ENCODE data around the gene NKX1-1.

NKX1-1 gene

DNA sequence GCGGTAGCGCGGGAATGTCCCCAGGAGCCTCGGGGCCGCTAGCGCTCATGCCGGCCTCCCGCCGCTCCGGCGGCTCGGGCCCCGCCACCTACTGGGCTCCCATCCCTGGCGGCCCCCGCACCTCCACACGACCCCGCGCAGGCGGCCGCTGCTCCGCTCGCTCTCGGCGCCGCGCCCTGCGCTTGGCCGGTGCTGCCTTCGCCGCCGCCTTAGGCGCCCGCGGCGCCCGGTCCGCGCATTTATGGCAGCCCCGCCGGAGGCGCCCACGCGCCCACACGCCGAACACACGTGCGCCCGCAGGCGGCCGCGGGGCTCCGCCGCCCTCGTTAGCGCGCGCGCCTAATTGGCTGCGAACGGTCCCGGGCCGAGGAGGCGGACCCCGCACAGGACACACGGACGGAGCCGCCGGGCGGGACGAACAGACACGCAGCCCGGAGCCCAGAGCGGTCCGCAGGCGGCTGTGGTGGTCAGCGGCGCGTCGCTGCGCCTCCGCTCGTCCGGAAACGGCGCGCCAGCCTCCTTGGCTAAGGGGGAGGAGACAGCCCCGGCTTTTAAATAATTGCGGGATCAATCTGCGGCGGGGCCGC, at the start of gene NKX1-1:
Gene NKX1-1, minus strand, starts transcription at position 49 of the 587 bp plus-strand sequence. Its CDS starts 0 bp downstream, at position 49.
- DNase-seq: no peak

DNA sequence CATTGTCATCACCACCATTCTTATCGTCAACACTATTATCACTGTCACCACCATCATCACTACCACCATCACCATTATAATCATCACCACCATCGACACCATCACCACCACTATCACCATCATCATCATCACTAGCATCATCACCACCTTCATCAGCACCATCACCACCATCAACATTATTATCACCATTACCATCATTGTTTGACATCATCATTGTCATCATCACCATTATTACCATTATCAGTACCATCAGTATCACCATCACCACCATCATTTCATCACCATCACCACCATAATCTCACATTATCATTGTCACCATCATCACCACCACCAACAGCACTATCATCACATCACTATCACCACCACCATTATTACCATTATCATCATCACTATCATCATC, 47.5 kb upstream of the NKX1-1 start:
- no peak for DNase-seq

DNA sequence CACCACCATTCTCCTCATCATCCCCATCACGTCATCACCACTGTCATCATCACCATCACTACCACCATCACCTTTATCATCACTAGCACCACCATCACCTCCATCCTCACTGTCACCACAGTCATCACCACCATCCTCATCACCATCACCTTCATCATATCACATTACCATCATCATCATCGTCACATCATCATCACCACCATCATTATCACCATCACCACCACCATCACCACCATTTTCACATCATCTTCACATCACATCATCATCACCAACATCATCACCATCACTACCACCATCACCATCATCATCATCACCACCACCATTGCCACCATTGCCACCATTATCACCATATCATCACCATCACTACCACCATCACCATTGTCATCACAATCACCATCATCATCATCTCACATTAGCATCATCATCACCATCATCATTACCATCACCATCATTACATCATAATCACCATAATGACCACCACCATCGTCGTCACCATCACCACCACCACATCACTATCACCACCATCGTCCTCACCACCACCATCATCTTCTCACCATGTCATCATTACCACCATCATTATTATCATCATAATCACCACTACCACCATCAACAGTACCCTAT, 46.3 kb upstream of the NKX1-1 start:
- no peak for DNase-seq

DNA sequence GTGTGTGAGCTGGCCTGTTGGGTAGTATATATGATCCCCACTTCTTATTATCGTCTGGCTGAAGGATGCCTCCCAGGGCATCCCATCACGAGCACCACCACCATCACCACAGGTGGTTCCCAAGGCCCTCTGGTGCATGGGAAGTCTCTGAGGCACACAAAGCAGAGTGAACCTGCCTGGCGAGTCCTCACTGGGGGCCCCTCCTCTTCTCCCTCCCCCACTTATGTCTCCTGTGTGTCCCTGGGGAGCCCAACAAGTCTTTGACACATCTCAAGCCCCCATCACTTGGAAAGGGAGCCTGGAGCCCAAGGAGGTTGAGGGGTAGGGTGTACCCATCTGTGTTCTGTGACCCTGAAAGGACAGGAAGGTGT, 45.5 kb upstream of the NKX1-1 start:
- peak; percentile 27 for DNase-seq

DNA sequence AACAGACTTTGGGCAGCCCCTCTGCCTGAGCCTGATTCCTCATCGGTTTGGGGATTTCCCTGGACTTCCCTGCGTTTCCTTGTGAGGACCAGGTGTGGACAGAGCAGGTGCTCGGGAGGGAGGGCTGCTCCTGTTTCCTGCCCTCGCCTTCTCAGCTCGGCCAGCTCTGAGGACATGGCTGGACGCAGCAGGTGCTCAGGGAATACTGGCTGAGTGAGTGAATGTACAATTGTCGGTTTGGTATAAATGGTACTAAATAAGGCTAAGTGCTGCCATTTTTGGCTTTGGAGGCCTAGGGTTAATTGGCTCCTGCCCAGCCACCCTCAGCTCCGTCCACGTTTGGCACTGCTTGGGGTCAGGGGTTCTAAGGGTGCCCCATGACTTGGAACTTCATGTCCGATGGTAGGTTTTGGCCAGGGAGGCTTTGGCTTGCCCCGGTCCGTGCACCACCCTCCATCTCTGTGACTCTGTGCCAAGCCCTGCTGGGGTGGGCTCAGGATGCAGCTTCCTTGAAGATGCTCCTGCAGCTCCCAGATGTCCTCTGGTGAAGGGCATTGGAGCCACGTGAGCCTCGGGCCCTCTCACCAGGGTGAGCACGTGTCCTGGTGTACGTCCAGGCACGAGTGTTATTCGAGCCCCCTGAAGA, 45.0 kb upstream of the NKX1-1 start:
- DNase-seq: peak; percentile 41

DNA sequence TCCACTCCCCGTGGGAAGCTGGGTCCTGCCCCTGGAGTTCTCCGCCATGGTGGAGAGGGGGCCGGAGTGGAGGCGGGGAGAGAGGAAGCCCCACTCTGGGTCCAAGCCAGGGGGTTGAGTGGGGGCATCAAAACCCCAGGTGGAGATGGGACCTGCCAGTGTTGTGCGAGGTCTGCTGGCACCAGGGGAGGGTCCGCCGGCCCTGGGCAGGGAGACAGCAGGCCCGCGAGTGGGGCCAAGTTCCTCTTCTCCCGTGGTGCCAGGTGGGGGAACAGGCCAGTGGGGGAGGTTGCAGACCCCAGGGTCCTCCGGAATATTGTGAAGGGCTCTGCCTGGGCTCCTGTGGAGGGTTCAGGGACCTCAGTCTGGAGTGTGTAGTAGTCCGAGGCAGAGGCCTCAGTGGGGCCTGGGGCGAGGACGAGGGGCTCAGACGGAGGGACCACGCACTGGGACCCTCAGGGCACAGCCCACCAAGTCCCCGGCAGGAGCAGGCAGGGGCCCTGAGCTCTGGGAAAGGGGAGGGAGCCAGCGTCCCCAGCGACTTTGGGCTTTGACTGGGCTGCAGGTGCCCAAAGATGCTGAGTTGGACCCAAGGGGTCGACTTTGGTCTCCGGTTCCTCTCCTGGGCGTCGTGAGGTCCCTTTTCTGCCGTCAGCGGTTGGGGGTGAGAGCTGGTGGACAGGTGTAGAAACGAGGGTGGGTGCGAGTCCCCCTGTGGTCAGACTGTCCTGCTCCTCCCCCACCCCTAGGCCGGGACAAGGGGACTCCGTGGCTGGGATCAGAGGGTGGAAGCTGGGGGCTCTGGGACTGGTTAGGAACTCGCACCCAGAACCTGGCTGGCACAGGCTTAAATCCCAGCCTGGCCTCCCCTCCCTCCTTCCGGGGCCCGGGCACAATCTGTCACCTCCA, 43.8 kb upstream of the NKX1-1 start:
- peak; percentile 39 for DNase-seq

DNA sequence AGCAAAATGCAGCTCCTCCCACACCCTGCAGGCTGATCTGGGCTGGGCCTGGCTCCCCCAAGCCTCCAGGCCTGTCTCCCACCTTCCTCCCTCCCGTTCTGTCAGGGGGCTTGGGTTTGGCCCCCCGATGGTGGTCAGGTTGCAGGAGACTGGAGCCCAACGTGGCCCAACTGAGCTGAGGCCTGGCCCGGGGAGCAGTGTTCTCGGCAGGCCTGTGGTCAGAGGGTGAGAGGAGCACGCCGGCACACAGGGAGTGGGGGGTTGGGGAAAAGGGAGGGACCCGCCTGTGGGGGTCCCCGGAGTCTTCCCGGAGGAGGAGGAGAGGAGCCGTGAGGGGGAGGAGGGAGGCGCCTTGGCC, 43.2 kb upstream of the NKX1-1 start:
- peak; percentile 27 for DNase-seq

DNA sequence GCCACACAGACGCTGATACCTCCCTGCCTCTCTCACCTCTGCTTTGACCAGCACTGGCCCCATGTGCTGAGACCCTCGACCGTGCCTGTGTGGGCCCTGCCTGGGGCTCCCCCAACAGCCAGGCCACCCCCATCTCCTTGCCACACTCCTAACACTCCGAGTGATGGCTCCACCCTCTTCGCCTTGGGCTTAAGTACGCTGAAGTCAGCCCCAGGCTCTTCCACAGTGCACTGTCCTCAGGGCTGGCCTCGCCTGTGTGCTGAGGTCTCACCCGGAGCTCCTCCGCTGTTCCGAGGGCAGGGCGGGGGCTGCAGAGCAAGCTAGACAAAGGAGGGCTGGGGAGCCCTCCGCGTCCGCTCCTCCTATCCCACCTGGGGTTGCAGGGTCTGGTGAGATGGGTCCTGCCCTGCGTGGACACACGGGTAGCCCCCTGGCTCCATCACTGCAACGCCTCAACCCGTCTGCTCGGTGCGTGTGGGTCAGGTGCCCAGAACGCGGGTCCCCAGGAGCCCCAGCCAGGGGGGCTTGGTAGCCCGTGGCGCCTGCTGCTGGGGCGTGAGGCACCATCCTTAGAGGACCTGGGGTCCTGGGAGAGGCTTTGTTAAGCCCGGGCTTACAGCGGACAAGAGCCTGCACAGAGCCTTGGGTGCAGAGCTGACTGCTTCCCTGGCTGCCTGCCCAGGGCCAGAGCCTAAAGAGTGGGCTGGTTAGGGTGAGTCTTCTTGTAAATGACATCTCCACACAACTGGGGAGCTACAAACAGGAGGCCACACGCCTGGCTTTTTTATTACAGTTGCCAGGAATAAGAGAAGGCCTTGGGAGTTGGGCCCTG, 42.6 kb upstream of the NKX1-1 start:
- DNase-seq: peak; percentile 47

DNA sequence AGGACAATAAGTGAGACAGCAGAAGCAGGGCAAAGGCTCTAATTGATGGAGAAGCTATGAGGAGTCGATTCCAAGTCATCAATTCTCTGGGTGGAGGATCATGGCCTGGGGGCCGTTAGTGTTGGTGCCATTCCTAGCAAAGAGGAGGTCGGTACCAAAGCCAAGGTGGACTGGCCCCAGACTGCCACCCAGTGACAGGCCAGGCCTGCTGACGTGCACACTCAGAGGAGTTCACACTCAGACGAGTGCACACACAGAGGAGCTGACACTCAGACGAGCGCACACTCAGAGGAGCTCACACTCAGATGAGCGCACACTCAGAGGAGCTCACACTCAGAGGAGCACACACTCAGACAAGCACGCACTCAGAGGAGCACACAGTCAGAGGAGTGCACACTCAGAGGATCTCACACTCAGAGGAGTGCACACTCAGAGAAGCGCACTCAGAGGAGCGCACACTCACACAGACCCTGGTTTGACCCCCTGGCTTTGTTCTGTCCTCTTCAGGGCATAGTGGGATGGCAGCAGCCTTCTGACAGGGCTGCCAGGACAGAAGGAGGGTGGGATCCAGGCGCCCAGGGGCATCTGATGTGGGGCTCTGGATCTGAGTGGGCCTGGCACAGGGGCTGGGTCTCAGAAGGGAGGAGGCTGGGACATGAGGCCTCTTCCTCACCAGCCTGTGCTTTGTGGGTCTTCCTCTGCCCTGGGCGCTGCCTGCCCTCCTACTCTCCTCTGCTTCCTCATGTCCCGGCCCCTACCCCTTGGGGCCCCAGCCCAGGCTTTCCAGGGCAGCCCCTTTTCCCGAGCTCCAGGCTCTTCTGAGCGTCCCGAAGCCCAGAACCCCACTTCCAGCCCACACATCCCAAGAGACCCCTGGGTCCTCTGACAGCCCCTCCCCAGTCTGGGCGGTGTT, 41.7 kb upstream of the NKX1-1 start:
- peak; percentile 37 for DNase-seq

DNA sequence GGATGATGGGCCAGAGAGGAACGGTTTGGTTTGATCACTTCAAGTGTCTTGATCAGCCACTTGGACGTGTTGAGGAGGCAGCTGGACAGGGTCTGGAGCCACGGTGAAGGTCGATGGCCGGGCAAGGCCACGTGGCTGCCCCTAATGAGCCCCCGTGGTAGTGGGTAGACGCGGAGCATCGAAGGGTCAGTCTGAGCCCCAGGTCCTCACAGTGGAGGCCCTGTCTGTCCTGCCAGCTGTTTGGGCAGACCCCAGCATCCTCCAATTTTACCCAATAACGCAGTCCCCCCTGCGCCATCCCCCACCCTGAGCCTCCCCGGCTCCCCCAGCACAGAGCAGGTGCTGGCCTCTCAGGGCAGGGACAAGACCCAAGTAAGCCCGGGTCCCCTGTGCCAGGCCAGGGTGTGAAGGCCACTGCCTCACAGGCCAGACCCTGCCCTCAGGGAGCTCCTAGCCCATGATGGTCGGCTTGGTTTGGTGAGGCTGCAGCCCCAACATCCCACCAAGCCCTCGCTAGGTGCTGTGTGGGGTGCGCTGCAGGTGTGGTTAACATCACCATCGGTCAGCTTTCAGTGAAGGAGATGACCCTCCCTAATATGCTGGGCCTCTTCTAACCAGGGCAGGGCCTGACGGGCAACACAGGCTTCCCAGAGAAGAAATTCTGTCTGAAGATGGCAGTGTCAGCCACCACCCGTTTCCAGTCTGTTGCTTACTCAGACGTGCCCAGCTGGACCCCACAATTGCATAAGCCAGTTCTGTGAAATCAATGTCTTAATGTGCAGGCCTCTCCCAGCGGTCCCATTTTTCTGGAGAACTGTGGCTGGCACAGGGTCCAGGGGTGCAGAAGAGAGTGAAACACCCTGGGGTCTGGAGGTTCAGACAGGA, 40.5 kb upstream of the NKX1-1 start:
- peak; percentile 40 for DNase-seq

DNA sequence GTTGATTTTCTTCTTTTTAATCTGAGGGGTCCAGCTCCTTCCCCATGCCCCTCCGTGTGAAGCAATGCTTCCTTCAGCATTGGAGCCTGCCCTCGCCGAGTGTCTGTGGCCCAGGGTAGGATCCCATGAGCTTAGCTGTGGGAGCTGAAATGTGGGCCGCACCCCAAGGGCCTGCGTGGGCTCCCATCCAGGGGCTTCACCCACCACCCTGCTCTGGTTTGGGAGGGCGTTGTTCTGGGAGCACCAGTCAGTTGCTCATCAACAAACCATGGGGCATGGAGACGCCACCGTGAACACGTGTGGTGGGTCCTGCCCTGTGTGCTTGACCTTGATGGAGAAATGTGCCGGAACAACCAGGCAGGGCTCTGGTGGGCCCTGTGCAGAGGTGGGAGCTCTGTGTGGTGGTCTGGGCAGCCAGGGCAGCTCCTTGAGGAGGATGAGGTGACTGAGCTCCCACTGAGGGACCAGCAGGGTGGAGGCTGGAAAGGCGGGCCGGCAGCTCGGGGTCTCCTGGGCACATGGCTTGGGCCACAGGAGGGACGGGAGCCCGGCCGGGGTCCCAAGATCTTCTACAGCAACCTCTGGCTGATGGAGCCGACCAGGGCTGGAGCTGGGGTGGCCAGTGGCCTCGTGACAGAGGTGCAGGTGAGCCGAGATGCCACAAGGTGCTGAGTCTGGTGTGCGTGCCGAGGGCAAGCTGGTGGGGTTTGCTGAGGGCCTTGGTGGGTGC, 39.6 kb upstream of the NKX1-1 start:
- DNase-seq: peak; percentile 28

DNA sequence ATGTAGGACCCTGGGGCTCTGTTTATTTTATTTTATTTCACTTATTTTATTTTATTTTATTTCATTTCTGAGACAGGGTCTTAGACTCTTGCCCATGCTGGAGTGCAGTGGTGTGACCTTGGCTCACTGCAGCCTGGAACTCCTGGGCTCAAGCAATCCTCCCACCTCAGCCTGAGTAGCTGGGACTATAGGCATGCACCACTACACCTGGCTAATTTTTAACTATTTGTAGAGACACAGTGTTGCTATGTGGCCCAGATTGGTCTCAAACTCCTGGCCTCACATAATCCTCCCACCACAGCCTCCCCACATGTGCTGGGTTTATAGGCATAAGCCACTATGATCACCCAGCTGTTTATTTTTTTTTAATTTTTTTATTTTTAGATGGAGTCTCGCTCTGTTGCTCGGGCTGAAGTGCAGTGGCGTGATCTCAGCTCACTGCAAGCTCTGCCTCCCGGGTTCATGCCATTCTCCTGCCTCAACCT, 37.5 kb upstream of the NKX1-1 start:
- DNase-seq: peak; percentile 9

DNA sequence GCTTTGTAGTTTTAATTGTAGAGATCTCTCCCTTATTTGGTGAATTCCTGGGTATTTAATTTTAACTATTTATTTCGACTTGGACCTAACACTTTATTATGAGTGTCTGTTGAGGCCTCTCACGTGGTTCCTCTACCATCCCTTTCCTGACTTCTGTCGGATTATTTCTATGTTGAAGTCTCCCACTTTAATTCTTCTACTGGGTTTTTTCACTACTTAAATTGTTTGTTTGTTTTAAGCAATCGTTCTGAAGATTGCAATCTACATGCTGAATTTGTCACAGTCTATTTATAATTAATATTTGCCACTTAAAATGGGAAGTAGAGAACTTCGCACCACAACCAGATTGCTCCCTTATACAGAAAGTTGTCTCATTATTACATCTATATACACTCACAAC, 20.8 kb upstream of the NKX1-1 start:
- no peak for DNase-seq

DNA sequence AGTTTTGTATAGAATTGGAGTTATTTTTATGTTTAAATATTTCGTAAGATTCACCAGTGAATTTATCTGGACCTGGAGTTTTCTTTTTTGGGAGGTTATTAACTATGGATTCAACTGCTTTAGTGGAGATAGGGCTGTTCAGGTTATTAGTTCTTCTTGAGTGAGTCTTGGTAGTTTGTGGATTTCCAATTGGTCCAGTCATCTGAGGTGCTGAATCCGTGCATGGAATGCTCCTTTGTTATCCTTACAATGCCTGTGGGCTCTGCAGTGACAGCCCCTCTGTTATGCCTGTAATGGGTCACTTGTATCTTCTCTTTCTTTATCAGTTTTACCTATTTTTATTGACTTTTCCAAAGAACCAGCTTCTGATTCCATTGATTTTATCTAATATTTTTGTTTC, 15.4 kb upstream of the NKX1-1 start:
- no peak for DNase-seq

DNA sequence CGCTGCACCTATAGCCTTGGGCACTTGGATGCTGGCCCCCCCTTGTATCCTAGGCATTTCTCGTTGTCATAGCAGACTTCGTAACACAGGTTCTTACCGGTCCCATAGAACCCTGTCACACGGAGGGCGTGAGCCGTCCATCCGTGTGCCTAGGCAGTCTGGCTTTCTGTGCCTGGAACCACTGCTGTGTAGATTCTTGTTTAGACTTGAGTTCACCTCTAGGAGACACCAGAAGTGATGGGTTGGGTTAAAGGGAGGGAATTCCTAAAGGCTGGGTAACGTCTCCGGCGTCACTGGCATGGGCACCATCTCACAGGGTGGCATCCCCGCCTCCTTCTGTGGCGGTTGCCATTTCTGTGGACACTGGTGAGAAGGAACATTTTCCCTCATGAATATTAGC, 13.5 kb upstream of the NKX1-1 start:
- DNase-seq: peak; percentile 11

DNA sequence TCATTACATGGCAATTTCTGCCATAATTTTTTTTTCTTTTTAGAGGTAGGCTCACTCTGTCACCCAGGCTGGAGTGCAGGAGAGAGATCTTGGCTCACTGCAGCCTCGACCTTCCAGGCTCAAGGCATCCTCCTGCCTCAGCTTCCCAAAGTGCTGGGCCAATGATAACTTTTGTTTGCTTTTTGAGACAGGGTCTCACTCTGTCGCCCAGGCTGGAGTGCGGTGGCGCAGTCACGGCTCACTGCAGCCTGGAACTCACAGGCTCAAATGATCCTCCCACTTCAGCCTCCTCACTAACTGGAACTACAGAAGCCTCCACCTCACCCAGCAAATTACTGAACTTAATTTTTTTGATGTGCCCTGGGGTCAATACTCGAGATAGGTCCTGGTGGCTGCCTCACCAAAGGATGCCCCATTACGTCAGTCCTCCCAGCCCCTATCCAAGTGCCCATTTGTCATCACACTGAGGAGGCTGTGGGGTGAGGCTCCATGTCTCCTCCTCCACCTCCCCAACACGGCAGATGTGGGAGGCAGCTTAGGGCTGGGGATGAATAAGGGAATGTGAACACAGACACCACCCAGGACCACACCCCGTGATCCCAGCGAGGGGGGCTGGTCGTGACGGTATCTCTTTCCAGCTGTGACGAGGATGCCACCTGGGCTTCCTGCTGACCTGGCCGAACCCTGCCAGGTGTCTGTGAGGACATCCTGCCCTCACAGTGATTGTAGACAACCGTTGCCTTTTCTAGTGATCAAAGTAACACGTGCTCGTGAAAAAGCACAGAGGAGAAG, 12.4 kb upstream of the NKX1-1 start:
- peak; percentile 37 for DNase-seq

DNA sequence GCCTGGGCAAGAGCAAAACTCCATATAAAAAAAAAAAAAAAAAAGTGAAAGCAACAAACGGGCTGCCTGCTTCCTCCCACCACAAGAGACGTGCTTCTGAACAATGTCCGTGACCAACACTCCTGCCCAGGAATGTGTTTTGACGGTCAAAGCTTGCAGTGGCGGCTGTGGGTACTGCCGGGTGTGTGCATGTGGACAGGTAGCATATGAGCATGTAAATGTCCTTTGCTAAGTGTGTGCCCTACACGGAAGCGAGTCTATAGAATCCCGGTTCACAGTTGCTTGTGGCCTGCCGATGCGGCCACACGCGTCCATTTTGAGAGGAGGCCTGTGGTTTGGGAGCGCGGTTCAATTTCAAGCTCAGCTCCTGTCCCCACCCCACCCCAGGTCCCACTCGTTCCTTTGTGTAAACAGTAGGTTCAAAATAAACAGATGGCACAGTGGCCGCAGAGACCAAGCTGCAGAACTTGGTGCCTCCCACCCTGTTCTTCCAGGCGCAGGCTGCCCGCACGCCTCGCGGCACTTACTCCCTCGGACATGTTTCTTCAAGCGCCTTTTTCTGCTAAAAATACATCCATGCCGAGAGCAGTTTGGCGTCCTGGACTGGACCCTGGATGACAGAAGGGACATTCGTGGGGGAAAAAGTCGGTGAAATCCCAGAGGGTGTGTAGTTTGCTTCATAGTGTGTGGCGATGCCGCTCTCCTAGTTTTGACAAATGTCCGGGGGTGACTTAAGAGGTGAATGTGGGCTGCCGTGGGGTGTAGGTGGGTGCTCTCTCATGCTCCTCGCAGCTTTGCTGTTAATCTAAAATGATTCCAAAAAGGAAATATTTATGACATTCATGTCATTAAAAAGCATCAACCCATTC, 11.5 kb upstream of the NKX1-1 start:
- DNase-seq: peak; percentile 59

DNA sequence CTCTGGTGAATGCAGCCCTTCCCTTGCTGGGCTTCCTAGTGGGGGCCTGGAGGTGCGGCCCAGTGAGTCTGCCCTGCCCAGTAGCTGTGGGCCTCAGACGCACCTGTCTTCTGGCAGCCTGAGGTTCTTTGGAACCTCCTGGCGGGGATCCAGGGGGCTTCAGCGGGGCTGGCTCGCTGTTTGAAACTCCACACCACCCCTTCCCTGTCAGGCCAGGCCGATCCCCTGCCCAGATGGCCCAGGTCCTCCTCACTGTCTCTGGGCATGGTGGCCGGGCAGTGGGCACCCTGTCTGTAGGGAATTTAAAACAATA, 10.7 kb upstream of the NKX1-1 start:
- peak; percentile 51 for DNase-seq
